ENCODE measurements around the gene SLC12A9. TPM values are rescaled to one million over a fixed set of nuclear protein-coding genes. Genes with fewer than 3 reads are reported as not detected.

The SLC12A9 gene
- total and polyA plus RNA-seq, 2 of the 8 experiments (the other 6 are each of a cell fraction or from before 2014, with no cell fraction given): 31.4 to 40.1 TPM

DNA sequence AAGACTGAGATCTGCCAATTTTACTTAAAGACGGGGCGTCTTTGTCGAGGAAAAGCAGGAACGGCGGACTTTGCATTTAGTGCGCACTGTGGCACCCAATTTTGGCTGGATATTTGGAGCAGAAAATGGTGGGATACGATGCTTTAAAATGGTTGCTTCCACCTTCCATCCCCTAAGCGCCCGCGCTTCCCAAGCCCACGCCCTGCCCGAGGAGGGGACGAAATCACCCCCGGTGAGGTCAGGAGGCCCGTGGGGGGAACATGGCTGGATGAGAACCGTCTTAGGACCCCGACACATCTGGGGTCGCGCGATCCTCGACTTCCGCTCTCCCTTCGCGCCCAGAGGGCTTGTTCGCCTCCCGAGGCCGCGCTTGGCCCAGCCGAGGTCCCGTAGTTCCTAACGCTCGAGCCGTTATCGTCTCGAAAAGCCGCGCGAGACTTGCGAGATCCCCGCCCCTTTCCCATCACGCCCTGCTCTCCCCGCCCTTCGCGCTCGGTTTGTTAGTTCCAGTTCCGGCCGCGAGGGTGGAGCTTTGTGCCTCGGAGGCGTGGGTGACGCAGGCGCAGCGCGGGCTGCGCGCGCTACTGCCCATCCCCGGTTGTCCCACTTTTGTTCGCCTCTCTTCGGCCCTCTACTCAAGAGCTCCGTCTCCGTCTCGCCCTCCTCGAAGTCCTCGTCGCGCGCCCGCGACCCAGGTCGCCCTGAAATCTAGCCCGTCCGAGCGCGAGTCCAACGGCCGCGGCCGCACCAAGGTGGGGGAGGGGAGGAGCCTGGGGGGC, 22.3 kb downstream of the SLC12A9 start, which contains the start of gene SRRT (continued):
- TF ChIP-seq, protein P1, sequence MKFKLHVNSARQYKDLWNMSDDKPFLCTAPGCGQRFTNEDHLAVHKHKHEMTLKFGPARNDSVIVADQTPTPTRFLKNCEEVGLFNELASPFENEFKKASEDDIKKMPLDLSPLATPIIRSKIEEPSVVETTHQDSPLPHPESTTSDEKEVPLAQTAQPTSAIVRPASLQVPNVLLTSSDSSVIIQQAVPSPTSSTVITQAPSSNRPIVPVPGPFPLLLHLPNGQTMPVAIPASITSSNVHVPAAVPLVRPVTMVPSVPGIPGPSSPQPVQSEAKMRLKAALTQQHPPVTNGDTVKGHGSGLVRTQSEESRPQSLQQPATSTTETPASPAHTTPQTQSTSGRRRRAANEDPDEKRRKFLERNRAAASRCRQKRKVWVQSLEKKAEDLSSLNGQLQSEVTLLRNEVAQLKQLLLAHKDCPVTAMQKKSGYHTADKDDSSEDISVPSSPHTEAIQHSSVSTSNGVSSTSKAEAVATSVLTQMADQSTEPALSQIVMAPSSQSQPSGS (IDR thresholded peaks at IDR 0.05; ENCODE audit: low read length): peak; percentile 84; the same call in 1 of the 2 replicates
- peak; percentile 86 for TF ChIP-seq BRCA1 (IDR thresholded peaks at IDR 0.05; ENCODE audit: low read depth, low read length)
- peak; percentile 96 for TF ChIP-seq TAF1 (IDR thresholded peaks at IDR 0.05; ENCODE audit: low read depth, low read length)
- peak; percentile 54; the same call in 1 of the 2 replicates for TF ChIP-seq EGR1 (IDR thresholded peaks at IDR 0.05; ENCODE audit: borderline replicate concordance, low read depth, low read length)
- no peak for TF ChIP-seq CEBPB (IDR thresholded peaks at IDR 0.05; ENCODE audit: low read depth, low read length)
- TF ChIP-seq CHD1 (IDR thresholded peaks at IDR 0.05; ENCODE audit: low read depth, low read length): no peak; the same call in 1 of the 2 replicates
- TF ChIP-seq CTBP2 (IDR thresholded peaks at IDR 0.05; ENCODE audit: borderline replicate concordance, insufficient read depth, insufficient read length, low read length): no peak
- peak; percentile 89 for TF ChIP-seq GTF2F1 (IDR thresholded peaks at IDR 0.05; ENCODE audit: borderline replicate concordance, low read depth, low read length)
- peak; percentile 84 for TF ChIP-seq YY1 (IDR thresholded peaks at IDR 0.05; ENCODE audit: low read depth, low read length)
- no peak for TF ChIP-seq RAD21 (IDR thresholded peaks at IDR 0.05 in 1 of 2, conservative IDR thresholded peaks at IDR 0.05 in 1 of 2; ENCODE audit: low read depth in 2 of 2, low read length in 2 of 2)
- peak; percentile 25; the same call in 1 of the 2 replicates for TF ChIP-seq RBBP5 (IDR thresholded peaks at IDR 0.05; ENCODE audit: borderline replicate concordance, low read depth, low read length)
- TF ChIP-seq, protein P2, sequence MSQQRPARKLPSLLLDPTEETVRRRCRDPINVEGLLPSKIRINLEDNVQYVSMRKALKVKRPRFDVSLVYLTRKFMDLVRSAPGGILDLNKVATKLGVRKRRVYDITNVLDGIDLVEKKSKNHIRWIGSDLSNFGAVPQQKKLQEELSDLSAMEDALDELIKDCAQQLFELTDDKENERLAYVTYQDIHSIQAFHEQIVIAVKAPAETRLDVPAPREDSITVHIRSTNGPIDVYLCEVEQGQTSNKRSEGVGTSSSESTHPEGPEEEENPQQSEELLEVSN (IDR thresholded peaks at IDR 0.05): peak; percentile 71; the same call in 1 of the 2 replicates
- no peak for TF ChIP-seq SAP30 (IDR thresholded peaks at IDR 0.05; ENCODE audit: insufficient read depth, insufficient replicate concordance, low read length)
- TF ChIP-seq SP2 (IDR thresholded peaks at IDR 0.05; ENCODE audit: low read length): no peak
- peak; percentile 45; the same call in 1 of the 2 replicates for TF ChIP-seq KDM5A (IDR thresholded peaks at IDR 0.05; ENCODE audit: low read length)
- TF ChIP-seq, protein P3, sequence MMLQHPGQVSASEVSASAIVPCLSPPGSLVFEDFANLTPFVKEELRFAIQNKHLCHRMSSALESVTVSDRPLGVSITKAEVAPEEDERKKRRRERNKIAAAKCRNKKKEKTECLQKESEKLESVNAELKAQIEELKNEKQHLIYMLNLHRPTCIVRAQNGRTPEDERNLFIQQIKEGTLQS (IDR thresholded peaks at IDR 0.05; ENCODE audit: insufficient read depth, low read depth, low read length): no peak
- TF ChIP-seq POLR2AphosphoS5 (IDR thresholded peaks at IDR 0.05; ENCODE audit: low read depth, low read length): peak; percentile 97
- no peak for TF ChIP-seq JUN (IDR thresholded peaks at IDR 0.05; ENCODE audit: low read depth, low read length)
- TF ChIP-seq EP300 (IDR thresholded peaks at IDR 0.05; ENCODE audit: borderline replicate concordance in 1 of 2, low read depth in 2 of 2, low read length in 2 of 2): no peak; a peak in 1 of 3 replicates
- TF ChIP-seq KDM4A (IDR thresholded peaks at IDR 0.05; ENCODE audit: low read depth, low read length, severe bottlenecking): peak; percentile 56
